ENCODE measurements around the gene DUSP10.

GRCh38 chr1:221667504-221667903 lies 74.4 kb downstream of the DUSP10 start:
- no peak for TF ChIP-seq CTCF (IDR thresholded peaks at IDR 0.05)
- no peak for TF ChIP-seq POLR2AphosphoS5 (IDR thresholded peaks at IDR 0.05)
- no peak for TF ChIP-seq POLR2A (IDR thresholded peaks at IDR 0.05)
